ENCODE results near the gene PISD.

The PISD gene

DNA sequence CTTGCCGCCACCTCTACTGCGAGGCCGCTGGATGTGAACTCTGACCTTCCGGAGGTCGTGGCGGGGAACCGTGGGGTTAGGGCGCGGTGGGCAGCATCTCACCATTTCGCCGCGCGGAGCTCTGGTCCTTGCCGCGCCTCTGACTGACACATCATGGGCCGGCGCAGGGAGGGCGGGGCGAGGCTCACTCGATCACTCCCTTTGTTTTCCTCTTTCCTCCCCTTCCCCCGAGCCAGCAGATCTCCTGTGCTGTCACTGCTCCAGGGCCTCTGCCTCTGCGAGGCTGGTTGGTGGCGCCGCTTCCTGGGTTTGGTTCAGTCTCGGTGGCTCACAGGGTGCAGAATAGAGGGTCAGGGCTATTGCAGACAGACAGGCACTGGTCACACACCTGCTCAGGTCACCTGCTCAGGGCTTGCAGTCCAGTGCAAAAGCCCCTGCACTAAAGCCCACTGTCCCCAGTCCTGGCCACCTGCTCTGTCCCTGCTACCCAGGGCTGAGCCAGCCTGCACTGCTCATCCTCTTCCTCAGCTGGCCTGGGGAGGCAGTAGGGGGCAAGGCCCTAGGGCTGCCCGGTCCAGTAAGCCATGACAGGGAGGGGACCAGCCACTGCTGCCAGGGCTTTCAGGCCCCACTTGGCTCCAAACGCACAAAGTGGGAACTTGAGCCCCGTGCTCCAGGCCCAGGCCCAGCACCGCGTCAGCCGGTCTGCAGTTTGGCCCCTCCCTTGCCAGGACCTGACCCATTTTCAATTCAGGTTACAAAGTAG, 36.2 kb downstream of the PISD start:
- ATAC-seq = no peak
- TF ChIP-seq ZFP3 (CRISPR knock-in tag; IDR thresholded peaks at IDR 0.05) (no peak), TOX (CRISPR knock-in tag; IDR thresholded peaks at IDR 0.05; ENCODE audit: borderline replicate concordance) (no peak)

DNA sequence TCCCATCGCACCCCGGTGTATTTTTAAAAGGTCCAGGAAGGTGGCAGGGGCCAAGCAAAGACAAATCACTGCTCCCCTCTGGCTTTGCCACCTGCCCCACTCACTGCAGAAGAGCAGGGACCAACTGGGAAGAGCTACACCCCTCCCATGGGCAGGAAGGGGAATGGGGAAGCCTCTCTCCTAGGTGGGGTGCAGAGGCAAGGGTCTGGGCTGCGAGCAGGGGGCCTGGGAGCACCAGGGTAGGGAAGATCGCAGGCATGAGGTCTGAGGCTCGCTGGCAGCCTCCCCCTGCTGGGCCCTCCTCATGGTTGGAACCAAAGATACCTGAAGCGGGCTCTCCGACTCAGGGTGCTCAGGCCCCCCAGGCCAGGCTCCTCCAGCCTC, 36.8 kb downstream of the PISD start:
- TF ChIP-seq PPARA (CRISPR knock-in tag; IDR thresholded peaks at IDR 0.05; ENCODE audit: borderline replicate concordance) (no peak), OSR1 (CRISPR knock-in tag; IDR thresholded peaks at IDR 0.05) (no peak), TCF4 (CRISPR knock-in tag; IDR thresholded peaks at IDR 0.05; ENCODE audit: borderline replicate concordance) (no peak), ZFP3 (CRISPR knock-in tag; IDR thresholded peaks at IDR 0.05) (no peak), ZNF565 (CRISPR knock-in tag; conservative IDR thresholded peaks at IDR 0.05; ENCODE audit: low read depth) (no peak), ARNTL (CRISPR knock-in tag; IDR thresholded peaks at IDR 0.05; ENCODE audit: borderline replicate concordance, low read depth) (no peak), RARB (CRISPR knock-in tag; IDR thresholded peaks at IDR 0.05) (no peak), ESRRG (CRISPR knock-in tag; IDR thresholded peaks at IDR 0.05) (no peak), TOX (CRISPR knock-in tag; IDR thresholded peaks at IDR 0.05; ENCODE audit: borderline replicate concordance) (no peak), ZNF8 (CRISPR knock-in tag; IDR thresholded peaks at IDR 0.05) (no peak), SNAI2 (CRISPR knock-in tag; IDR thresholded peaks at IDR 0.05) (no peak), ISL1 (CRISPR knock-in tag; IDR thresholded peaks at IDR 0.05) (no peak), BACH2 (CRISPR knock-in tag; IDR thresholded peaks at IDR 0.05; ENCODE audit: borderline replicate concordance) (no peak), ZFP30 (CRISPR knock-in tag; IDR thresholded peaks at IDR 0.05) (no peak)
- TF ChIP-seq, protein P1, sequence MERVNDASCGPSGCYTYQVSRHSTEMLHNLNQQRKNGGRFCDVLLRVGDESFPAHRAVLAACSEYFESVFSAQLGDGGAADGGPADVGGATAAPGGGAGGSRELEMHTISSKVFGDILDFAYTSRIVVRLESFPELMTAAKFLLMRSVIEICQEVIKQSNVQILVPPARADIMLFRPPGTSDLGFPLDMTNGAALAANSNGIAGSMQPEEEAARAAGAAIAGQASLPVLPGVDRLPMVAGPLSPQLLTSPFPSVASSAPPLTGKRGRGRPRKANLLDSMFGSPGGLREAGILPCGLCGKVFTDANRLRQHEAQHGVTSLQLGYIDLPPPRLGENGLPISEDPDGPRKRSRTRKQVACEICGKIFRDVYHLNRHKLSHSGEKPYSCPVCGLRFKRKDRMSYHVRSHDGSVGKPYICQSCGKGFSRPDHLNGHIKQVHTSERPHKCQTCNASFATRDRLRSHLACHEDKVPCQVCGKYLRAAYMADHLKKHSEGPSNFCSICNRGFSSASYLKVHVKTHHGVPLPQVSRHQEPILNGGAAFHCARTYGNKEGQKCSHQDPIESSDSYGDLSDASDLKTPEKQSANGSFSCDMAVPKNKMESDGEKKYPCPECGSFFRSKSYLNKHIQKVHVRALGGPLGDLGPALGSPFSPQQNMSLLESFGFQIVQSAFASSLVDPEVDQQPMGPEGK (CRISPR knock-in tag; IDR thresholded peaks at IDR 0.05; ENCODE audit: borderline replicate concordance) = no peak
- TF ChIP-seq, protein P2, sequence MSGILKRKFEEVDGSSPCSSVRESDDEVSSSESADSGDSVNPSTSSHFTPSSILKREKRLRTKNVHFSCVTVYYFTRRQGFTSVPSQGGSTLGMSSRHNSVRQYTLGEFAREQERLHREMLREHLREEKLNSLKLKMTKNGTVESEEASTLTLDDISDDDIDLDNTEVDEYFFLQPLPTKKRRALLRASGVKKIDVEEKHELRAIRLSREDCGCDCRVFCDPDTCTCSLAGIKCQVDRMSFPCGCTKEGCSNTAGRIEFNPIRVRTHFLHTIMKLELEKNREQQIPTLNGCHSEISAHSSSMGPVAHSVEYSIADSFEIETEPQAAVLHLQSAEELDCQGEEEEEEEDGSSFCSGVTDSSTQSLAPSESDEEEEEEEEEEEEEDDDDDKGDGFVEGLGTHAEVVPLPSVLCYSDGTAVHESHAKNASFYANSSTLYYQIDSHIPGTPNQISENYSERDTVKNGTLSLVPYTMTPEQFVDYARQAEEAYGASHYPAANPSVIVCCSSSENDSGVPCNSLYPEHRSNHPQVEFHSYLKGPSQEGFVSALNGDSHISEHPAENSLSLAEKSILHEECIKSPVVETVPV (CRISPR knock-in tag; IDR thresholded peaks at IDR 0.05) = no peak
- TF ChIP-seq, protein P3, sequence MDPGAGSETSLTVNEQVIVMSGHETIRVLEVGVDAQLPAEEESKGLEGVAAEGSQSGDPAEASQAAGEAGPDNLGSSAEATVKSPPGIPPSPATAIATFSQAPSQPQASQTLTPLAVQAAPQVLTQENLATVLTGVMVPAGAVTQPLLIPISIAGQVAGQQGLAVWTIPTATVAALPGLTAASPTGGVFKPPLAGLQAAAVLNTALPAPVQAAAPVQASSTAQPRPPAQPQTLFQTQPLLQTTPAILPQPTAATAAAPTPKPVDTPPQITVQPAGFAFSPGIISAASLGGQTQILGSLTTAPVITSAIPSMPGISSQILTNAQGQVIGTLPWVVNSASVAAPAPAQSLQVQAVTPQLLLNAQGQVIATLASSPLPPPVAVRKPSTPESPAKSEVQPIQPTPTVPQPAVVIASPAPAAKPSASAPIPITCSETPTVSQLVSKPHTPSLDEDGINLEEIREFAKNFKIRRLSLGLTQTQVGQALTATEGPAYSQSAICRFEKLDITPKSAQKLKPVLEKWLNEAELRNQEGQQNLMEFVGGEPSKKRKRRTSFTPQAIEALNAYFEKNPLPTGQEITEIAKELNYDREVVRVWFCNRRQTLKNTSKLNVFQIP (CRISPR knock-in tag; IDR thresholded peaks at IDR 0.05; ENCODE audit: borderline replicate concordance, low read depth) = no peak
- TF ChIP-seq, protein P4, sequence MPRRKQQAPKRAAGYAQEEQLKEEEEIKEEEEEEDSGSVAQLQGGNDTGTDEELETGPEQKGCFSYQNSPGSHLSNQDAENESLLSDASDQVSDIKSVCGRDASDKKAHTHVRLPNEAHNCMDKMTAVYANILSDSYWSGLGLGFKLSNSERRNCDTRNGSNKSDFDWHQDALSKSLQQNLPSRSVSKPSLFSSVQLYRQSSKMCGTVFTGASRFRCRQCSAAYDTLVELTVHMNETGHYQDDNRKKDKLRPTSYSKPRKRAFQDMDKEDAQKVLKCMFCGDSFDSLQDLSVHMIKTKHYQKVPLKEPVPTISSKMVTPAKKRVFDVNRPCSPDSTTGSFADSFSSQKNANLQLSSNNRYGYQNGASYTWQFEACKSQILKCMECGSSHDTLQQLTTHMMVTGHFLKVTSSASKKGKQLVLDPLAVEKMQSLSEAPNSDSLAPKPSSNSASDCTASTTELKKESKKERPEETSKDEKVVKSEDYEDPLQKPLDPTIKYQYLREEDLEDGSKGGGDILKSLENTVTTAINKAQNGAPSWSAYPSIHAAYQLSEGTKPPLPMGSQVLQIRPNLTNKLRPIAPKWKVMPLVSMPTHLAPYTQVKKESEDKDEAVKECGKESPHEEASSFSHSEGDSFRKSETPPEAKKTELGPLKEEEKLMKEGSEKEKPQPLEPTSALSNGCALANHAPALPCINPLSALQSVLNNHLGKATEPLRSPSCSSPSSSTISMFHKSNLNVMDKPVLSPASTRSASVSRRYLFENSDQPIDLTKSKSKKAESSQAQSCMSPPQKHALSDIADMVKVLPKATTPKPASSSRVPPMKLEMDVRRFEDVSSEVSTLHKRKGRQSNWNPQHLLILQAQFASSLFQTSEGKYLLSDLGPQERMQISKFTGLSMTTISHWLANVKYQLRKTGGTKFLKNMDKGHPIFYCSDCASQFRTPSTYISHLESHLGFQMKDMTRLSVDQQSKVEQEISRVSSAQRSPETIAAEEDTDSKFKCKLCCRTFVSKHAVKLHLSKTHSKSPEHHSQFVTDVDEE (CRISPR knock-in tag; IDR thresholded peaks at IDR 0.05) = no peak
- TF ChIP-seq, protein P5, sequence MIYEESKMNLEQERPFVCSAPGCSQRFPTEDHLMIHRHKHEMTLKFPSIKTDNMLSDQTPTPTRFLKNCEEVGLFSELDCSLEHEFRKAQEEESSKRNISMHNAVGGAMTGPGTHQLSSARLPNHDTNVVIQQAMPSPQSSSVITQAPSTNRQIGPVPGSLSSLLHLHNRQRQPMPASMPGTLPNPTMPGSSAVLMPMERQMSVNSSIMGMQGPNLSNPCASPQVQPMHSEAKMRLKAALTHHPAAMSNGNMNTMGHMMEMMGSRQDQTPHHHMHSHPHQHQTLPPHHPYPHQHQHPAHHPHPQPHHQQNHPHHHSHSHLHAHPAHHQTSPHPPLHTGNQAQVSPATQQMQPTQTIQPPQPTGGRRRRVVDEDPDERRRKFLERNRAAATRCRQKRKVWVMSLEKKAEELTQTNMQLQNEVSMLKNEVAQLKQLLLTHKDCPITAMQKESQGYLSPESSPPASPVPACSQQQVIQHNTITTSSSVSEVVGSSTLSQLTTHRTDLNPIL (CRISPR knock-in tag; IDR thresholded peaks at IDR 0.05; ENCODE audit: low read depth) = no peak
- ATAC-seq = no peak

DNA sequence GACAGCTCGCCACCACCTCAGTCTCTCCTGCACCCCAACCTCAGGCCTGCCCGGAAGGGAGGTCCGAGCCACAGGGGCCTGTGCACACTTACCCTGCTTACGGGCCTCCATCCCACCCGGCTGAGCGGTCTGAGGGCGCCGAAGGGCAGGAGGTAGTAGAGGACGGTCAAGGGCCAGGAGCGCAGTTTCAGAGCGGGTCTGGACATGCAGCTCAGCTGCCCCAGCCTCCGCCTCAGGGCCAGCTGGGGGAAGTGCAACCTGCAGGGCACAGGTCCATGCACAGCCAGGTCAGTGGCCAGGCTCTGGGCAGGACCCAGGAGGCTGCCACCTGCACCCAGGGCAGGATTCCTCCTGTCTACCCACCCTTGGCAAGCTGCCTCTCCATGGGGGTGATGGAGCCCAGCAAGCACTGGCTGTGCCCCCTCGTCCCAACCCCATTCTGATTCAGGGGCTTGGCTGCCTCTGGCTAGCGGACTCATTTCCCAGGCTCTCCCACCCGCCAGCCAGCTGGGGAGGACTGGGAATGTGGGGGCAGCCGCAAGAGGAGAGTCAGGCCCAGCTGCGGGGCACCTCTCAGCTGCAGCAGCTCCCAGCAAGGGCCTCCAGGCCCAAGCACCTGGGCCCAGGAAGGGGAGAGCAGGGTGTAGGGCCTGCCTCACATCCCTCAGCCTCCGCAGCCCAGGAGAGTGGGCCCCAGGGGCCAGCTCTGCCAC, 38.3 kb downstream of the PISD start:
- no peak for TF ChIP-seq ESRRG (CRISPR knock-in tag; IDR thresholded peaks at IDR 0.05)
- ATAC-seq = no peak

Measured in SK-N-SH treated with all-trans-retinoic acid at 6 μM for 48 hours (cell line).